GM12892 (cell line): Measurements from ENCODE around the gene SKOR1.

Experiments
- DNase-seq: peaks from one replicate; pipeline ENCODE4 v3.0.0; 2011; ENCODE audit not compliant: insufficient read length
- FAIRE-seq: peaks from 2 replicates; lab custom pipeline; 2011; peaks lifted over from hg19 to GRCh38; lab: Jason Lieb, UNC
- POLR2A ChIP-seq: IDR thresholded peaks from 2 replicates; pipeline ENCODE4 v1.6.1; 2011; ENCODE audit warnings: low read depth, low read length, control low read depth
- POLR2AphosphoS5 ChIP-seq: IDR thresholded peaks from 2 replicates; pipeline ENCODE4 v1.6.1; 2011; ENCODE audit warnings: low read depth, low read length, control low read depth
- TAF1 ChIP-seq: IDR thresholded peaks from 2 replicates; pipeline ENCODE4 v1.6.1; 2011; ENCODE audit warnings: low read depth, mild to moderate bottlenecking, control low read depth, low read length, borderline replicate concordance

SKOR1 gene

GRCh38 chr15:67784090-67784781 lies 41.1 kb upstream of the SKOR1 start:
- peak; percentile 38 for DNase-seq
- peak; percentile 96 for FAIRE-seq
- TF ChIP-seq POLR2AphosphoS5 (no peak), TAF1 (no peak), POLR2A (no peak)

GRCh38 chr15:67784856-67785430 lies 40.4 kb upstream of the SKOR1 start:
- TF ChIP-seq POLR2A (no peak), POLR2AphosphoS5 (no peak), TAF1 (no peak)
- DNase-seq (no peak), FAIRE-seq (peak; percentile 71)

- peak; percentile 38 for FAIRE-seq
- no peak for TF ChIP-seq POLR2AphosphoS5
- TF ChIP-seq POLR2A = no peak
- no peak for TF ChIP-seq TAF1
- no peak for DNase-seq
Observed at GRCh38 chr15:67785431-67785830, 39.9 kb upstream of the SKOR1 start.

DNA sequence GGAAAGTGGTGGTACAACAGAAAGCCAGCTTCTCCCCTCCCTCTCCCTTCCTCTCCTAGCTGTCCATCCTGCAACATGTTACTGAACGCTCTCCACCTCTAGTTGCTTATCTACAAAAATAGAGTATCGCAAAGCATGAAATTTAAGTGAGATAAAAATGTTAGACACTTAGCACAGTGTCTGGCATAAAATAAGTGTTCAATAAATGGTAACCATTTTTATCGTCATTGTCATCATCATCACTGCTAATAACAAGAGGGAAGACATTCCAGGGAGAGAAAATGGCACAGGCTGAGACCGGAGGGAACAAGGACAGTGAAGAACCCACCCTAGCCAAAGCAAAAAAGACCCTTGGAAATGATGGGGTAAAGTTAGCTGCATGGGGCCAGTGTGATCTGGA lies 38.7 kb upstream of the SKOR1 start:
- DNase-seq (no peak), FAIRE-seq (no peak)
- TF ChIP-seq TAF1 (no peak), POLR2A (no peak), POLR2AphosphoS5 (no peak)

- DNase-seq (no peak), FAIRE-seq (no peak)
- TF ChIP-seq TAF1 (no peak), POLR2AphosphoS5 (no peak), POLR2A (no peak)
Observed at GRCh38 chr15:67788986-67789385, 36.3 kb upstream of the SKOR1 start.

DNA sequence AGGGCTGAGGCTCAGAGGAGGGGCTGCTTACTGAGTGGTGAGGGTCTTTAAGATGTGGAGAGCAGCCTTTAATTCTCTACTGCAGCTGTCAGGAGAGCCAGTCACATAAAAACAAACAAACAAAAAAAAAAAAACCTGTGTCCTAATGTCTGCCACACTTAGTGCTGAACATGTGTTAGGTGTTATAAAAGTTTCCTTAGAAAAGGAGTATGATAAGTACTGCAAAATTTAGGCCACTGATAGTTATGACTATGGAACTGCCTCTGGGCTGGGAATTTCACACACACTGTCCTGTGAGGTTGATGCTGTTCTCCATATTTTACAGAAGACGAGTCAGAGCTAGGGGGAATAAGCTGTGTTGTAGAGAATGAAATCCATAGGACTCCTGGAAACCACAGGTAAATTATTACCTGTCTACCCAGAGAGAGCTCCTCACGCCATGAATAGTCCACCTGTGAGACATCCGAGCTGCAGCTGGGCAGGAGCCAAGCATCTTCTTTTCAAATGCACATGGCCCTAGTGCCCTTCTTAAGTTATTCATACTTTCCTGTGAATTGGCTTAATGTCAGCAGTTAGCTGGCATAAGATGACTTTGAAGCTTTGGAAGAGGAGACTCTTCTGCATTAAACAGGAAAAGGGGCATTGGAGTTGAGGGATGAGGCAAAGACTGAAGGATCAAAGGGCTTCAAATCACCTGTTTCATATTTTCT lies 34.5 kb upstream of the SKOR1 start:
- FAIRE-seq (no peak), DNase-seq (no peak)
- TF ChIP-seq POLR2A (no peak), POLR2AphosphoS5 (no peak), TAF1 (no peak)

DNA sequence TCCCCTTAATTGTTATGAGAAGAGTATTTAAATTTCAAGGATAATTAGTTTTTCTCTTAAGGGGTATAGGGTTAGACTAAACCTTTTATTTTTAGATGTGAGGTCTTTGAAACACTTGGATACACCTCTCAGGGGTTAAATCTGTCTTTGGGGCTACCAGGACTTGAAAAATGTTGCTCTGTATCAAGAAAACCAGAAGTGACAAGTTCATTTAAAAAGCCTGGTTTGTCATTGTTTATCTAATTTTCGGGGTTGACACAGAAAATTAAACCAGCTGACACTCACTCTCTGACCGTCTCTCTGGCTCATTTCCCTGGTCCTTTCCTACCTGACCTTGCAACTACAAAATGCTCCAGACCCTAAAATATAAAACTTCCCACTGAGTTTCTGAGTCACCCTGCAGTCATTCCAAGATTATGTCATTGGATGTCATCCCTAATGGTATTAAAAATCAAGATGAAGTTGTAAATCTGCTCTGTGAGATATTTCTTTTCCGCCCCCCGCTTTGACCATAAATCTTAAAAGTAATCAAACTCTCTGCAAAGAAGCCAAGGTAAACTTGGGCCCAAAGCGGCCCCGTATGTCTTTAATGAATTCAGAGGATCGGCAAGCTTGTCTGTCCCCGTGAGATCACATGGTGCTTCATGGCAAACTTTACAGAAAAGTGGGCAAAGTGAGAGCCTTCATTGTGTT lies 32.9 kb upstream of the SKOR1 start:
- TF ChIP-seq POLR2AphosphoS5 = no peak
- no peak for TF ChIP-seq POLR2A
- no peak for TF ChIP-seq TAF1
- FAIRE-seq (no peak), DNase-seq (no peak)

GRCh38 chr15:67794832-67795574 lies 30.3 kb upstream of the SKOR1 start:
- TF ChIP-seq TAF1 = no peak
- no peak for TF ChIP-seq POLR2AphosphoS5
- no peak for TF ChIP-seq POLR2A
- FAIRE-seq (peak; percentile 24), DNase-seq (no peak)

DNA sequence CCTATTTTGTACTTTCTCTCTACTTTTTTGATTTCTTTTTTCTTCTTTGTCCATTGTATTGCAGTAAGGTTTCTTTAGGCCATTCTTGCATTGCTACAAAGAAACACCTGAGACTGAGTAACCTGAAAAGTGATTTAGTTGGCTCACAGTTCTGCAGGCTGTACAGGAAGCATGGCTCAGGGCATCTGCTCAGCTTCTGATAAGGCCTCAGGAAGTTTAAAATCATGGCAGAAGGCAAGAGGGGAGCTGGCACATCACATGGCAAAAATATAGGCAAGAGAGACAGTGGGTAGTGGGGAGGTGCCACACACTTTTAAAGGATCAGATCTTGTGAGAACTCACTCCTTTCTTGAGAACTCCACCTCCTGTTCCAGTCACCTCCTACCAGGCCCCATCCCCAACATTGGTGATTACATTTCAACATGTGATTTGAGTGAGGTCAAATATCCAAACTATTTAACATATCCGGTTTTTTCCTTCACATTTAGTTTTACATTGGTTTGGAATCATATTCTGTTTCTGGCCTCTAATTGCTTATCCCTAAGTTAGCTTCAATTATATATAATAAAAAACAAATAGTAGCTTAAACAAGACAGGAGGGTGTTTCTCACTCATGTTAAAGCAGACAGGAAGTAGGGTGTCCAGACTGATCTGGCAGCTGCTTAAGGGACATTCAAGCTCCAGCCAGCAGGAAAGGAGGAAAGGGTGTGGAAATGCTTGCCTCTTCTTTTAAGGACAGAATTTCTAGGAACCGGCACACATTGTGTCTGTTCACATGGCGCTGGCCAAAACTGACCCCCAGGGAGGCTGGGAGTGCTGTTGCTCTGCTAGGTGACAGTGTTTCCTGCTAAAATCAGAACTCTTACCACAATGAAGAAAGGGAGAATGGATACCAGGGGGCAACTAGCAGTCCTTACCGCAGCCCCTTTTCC lies 28.8 kb upstream of the SKOR1 start:
- no peak for DNase-seq
- FAIRE-seq = no peak
- TF ChIP-seq TAF1 (no peak), POLR2AphosphoS5 (no peak), POLR2A (no peak)

DNA sequence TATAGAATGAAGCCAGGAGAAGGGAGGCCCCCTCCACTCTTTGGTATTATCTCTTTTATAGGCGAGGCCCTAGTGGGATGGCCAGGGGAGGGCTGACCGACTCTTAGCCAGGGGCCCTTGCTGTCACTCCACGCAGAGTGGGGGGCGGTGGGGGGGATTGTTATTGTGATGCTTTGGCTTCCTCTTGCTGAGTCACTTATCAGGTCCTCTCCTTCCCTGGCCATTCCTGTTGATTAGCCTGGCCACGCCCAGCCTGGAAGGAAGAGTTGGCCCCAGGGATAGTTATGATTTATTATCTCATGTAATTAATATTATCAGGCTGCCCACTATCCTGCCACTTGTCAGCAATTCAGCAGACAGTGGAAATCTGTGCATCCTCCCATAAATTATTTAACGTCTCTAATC lies 25.5 kb upstream of the SKOR1 start:
- FAIRE-seq = no peak
- TF ChIP-seq POLR2AphosphoS5 (no peak), POLR2A (no peak), TAF1 (no peak)
- no peak for DNase-seq

DNA sequence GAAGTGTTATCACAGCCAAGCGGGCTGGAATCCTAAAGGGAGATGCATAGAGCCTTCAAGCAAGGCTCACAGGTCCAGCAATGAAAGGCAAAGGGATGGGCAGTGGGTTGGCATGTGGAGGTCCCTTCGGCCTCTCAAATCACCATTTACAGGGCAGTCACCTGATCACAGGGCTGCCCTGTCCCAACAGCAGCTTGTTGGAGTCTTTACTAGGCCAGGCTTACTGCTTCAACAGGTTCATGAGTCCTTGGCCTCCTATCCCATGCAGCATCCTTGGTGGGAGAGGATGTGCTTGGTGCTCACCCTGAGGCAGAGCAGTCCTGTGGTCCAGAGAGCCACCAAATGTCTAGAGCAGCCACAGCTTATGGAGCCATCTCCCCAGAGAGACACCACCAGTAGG lies 24.2 kb upstream of the SKOR1 start:
- no peak for DNase-seq
- FAIRE-seq = no peak
- TF ChIP-seq TAF1 (no peak), POLR2A (no peak), POLR2AphosphoS5 (no peak)
